ENCODE data around the gene CTNNA3. TPM values are rescaled to one million over a fixed set of nuclear protein-coding genes. Genes with fewer than 3 reads are reported as not detected.

Gene CTNNA3
- total RNA-seq, 1 donor from 2014 or later, result 159 TPM

DNA sequence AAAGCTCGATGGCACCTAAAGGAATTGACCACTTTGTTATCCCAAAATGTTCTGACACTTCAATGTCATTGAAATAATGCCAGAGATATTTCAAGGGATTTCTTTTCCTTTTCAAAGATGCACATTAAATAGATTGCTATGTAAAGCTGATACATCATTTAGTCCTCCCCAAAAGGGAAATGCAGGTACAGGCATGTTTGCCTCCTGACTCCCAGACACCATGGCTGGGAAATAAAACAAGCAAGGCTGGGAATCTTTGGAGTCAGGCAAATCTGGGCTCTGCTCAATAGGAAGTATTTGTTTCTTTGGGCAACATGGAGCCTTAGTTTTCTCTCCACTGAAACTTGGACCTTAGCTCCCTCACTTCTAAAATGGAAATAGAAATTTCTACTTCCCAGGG lies 1000.9 kb downstream of the CTNNA3 start:
- Histone ChIP-seq H3K27ac (replicated peaks) (no peak overlapping the region), H3K9me3 (replicated peaks) (no peaks in the 10 kb centered on the region), H3K36me3 (no peaks in the 10 kb centered on the region), H3K4me3 (no peak overlapping the region), H3K4me1 (no peaks in the 10 kb centered on the region), H3K27me3 (ENCODE audit: low read depth) (no peaks in the 10 kb centered on the region)
- TF ChIP-seq, protein P1, sequence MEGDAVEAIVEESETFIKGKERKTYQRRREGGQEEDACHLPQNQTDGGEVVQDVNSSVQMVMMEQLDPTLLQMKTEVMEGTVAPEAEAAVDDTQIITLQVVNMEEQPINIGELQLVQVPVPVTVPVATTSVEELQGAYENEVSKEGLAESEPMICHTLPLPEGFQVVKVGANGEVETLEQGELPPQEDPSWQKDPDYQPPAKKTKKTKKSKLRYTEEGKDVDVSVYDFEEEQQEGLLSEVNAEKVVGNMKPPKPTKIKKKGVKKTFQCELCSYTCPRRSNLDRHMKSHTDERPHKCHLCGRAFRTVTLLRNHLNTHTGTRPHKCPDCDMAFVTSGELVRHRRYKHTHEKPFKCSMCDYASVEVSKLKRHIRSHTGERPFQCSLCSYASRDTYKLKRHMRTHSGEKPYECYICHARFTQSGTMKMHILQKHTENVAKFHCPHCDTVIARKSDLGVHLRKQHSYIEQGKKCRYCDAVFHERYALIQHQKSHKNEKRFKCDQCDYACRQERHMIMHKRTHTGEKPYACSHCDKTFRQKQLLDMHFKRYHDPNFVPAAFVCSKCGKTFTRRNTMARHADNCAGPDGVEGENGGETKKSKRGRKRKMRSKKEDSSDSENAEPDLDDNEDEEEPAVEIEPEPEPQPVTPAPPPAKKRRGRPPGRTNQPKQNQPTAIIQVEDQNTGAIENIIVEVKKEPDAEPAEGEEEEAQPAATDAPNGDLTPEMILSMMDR (IDR thresholded peaks at IDR 0.05; ENCODE audit: borderline replicate concordance), result no peak
- intact Hi-C loops (cut with micrococcal nuclease), result no loop called here
- DNase-seq, result no peak

DNA sequence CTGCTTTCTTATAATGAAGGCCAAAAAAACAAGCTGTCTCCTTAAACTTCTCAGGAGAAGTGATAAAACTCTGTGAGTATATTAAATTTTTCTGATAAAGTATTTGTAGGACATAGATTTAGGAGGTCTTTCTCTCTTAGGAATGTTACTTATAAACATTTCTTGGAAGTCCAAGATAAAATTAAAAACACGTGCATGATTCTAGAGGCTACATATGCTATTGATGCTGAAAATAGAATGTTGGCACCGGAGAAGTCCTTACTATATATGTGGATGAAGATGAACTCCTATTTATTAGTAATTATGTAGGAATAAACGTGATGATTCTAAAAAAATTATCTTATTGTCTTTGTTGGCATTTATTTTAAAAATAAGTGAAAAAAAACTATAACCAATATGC lies 1011.4 kb downstream of the CTNNA3 start:
- no peak for DNase-seq
- no peaks in the 10 kb centered on the region for H3K27me3 ChIP-seq (ENCODE audit: low read depth)
- TF ChIP-seq, protein P1 (IDR thresholded peaks at IDR 0.05; ENCODE audit: borderline replicate concordance), result no peak
- no peaks in the 10 kb centered on the region for H3K36me3 ChIP-seq
- no peaks in the 10 kb centered on the region for H3K9me3 ChIP-seq (replicated peaks)
- no peak overlapping the region for H3K4me3 ChIP-seq
- no peak overlapping the region for H3K27ac ChIP-seq (replicated peaks)
- H3K4me1 ChIP-seq, result no peaks in the 10 kb centered on the region
- intact Hi-C loops (cut with micrococcal nuclease), result no loop called here

GRCh38 chr10:66680886-66681285 lies 1015.1 kb downstream of the CTNNA3 start:
- Histone ChIP-seq H3K9me3 (replicated peaks) (no peaks in the 10 kb centered on the region), H3K4me1 (no peaks in the 10 kb centered on the region), H3K27ac (replicated peaks) (no peak overlapping the region), H3K27me3 (ENCODE audit: low read depth) (no peaks in the 10 kb centered on the region), H3K36me3 (no peaks in the 10 kb centered on the region), H3K4me3 (no peak overlapping the region)
- TF ChIP-seq, protein P1 (IDR thresholded peaks at IDR 0.05; ENCODE audit: borderline replicate concordance), result no peak
- intact Hi-C loops (cut with micrococcal nuclease), result no loop called here
- no peak for DNase-seq

GRCh38 chr10:66678521-66678920 lies 1017.5 kb downstream of the CTNNA3 start:
- Histone ChIP-seq H3K4me3 (no peak overlapping the region), H3K27ac (replicated peaks) (no peak overlapping the region), H3K36me3 (no peaks in the 10 kb centered on the region), H3K9me3 (replicated peaks) (no peaks in the 10 kb centered on the region), H3K4me1 (no peaks in the 10 kb centered on the region), H3K27me3 (ENCODE audit: low read depth) (no peaks in the 10 kb centered on the region)
- DNase-seq, result no peak
- intact Hi-C loops (cut with micrococcal nuclease), result no loop called here
- TF ChIP-seq, protein P1 (IDR thresholded peaks at IDR 0.05; ENCODE audit: borderline replicate concordance), result no peak

DNA sequence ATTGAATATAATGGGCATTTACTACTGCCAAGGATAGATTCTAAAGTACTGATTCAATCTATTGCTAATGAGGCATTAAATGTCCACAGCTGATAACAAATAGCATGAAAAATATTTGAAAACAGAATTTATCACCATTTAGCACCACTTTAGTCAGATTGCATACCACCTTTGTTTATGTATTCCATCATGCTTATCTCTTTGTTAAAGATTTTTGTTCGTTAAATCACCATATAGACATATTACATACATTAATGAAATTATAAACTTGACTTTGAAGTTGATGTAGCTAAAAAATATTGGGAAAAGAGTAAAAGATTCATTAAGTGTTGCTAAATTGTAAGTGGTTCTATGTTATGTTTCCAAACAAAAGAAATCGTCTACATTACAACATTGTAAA lies 1022.9 kb downstream of the CTNNA3 start:
- no peak overlapping the region for H3K4me3 ChIP-seq
- no peak overlapping the region for H3K27ac ChIP-seq (replicated peaks)
- H3K27me3 ChIP-seq (ENCODE audit: low read depth), result no peaks in the 10 kb centered on the region
- TF ChIP-seq, protein P1 (IDR thresholded peaks at IDR 0.05; ENCODE audit: borderline replicate concordance), result no peak
- H3K9me3 ChIP-seq (replicated peaks), result no peaks in the 10 kb centered on the region
- DNase-seq, result no peak
- intact Hi-C loops (cut with micrococcal nuclease), result no loop called here
- no peaks in the 10 kb centered on the region for H3K36me3 ChIP-seq
- no peaks in the 10 kb centered on the region for H3K4me1 ChIP-seq

DNA sequence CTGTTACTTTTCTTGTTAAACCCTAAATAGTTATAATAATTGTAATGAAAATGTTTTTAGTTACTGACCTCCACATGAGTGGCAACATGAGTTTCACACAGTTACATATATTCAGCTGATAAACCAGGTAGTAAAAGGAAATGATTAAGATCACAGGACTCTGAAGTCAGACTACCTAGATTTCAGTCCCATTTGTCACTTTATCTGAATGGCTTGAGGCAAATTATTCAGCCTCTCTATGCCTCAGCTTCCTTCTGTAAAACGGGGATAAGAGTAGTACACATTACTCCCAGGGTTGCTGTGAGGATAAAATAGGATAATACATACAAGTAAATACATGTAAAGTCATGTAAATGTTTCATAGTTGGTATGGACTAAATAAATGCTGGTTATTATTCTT lies 1024.4 kb downstream of the CTNNA3 start:
- DNase-seq, result no peak
- Histone ChIP-seq H3K27me3 (ENCODE audit: low read depth) (no peaks in the 10 kb centered on the region), H3K4me1 (no peaks in the 10 kb centered on the region), H3K4me3 (no peak overlapping the region), H3K27ac (replicated peaks) (no peak overlapping the region), H3K36me3 (no peaks in the 10 kb centered on the region), H3K9me3 (replicated peaks) (no peaks in the 10 kb centered on the region)
- TF ChIP-seq, protein P1 (IDR thresholded peaks at IDR 0.05; ENCODE audit: borderline replicate concordance), result no peak
- intact Hi-C loops (cut with micrococcal nuclease), result no loop called here
